WTC11 (cell line): ENCODE results near the gene INCENP. TPM values are rescaled to one million over a fixed set of nuclear protein-coding genes. Genes with fewer than 3 reads are reported as not detected.

Source experiments
- ATAC-seq: fragments of 200-7000 bp; cut with Tn5 transposase; 2 replicates; pipeline ENCODE4 v1.10.0; 2021; ENCODE audit warnings: mild to moderate bottlenecking, moderate library complexity
- CTCF ChIA-PET: fragments of 300-600 bp; sonication (Branson Sonifier 250); formaldehyde crosslinking; loops from one replicate; lab custom pipeline; 2021; ENCODE audit warnings: antibody characterized with exemption; lab: Charles Lee
- POLR2A ChIA-PET: fragments of 350-600 bp; sonication (Branson Sonifier 250); formaldehyde crosslinking; loops from one replicate; lab custom pipeline; 2021; ENCODE audit warnings: antibody characterized with exemption; lab: Charles Lee
- DNase-seq: peaks from one replicate; pipeline ENCODE4 v3.0.0; 2021; ENCODE audit warnings: low spot score
- H3K27ac Mint-ChIP-seq: 2 replicates; pipeline ENCODE4 v1.8.0; 2021; ENCODE audit warnings: mixed read lengths
- H3K27me3 Mint-ChIP-seq: 2 replicates; pipeline ENCODE4 v1.8.0; 2021; ENCODE audit warnings: low read depth, mild to moderate bottlenecking, moderate library complexity, mixed read lengths
- H3K36me3 Mint-ChIP-seq: 2 replicates; pipeline ENCODE4 v1.8.0; 2021; ENCODE audit warnings: mixed read lengths
- H3K4me1 Mint-ChIP-seq: 2 replicates; pipeline ENCODE4 v1.8.0; 2022; ENCODE audit warnings: mixed read lengths
- H3K4me3 Mint-ChIP-seq: 2 replicates; pipeline ENCODE4 v1.8.0; 2021; ENCODE audit warnings: mild to moderate bottlenecking, moderate library complexity, mixed read lengths
- H3K9me3 Mint-ChIP-seq: 2 replicates; pipeline ENCODE4 v1.8.0; 2021; ENCODE audit warnings: mixed read lengths
- ATF1 ChIP-seq: sonication (generic); formaldehyde crosslinking; IDR thresholded peaks from 2 replicates; pipeline ENCODE4 v1.8.1; 2023; ENCODE audit warnings: mild to moderate bottlenecking, moderate library complexity, missing genetic modification reagents
- CBFB ChIP-seq: sonication (generic); formaldehyde crosslinking; IDR thresholded peaks from 2 replicates; pipeline ENCODE4 v1.8.1; 2022; ENCODE audit warnings: mild to moderate bottlenecking, low read depth, missing genetic modification reagents
- CDX4 ChIP-seq: fragments of 250-450 bp; sonication (Bioruptor Pico); IDR thresholded peaks from 2 replicates; pipeline ENCODE4 v1.9.0; 2021; ENCODE audit warnings: moderate library complexity, mild to moderate bottlenecking, inconsistent platforms, borderline replicate concordance
- CREM ChIP-seq: sonication (generic); formaldehyde crosslinking; IDR thresholded peaks from 2 replicates; pipeline ENCODE4 v1.8.1; 2022; ENCODE audit warnings: mild to moderate bottlenecking, missing genetic modification reagents, moderate library complexity
- E2F4 ChIP-seq: sonication (generic); formaldehyde crosslinking; IDR thresholded peaks from 2 replicates; pipeline ENCODE4 v1.8.1; 2022; ENCODE audit warnings: low read depth, mild to moderate bottlenecking, moderate library complexity, missing genetic modification reagents, borderline replicate concordance
- ELF4 ChIP-seq: sonication (generic); formaldehyde crosslinking; IDR thresholded peaks from 2 replicates; pipeline ENCODE4 v1.8.1; 2022; ENCODE audit warnings: low read depth, mild to moderate bottlenecking, moderate library complexity, missing genetic modification reagents
- ERG ChIP-seq: fragments of 250-450 bp; sonication (Bioruptor Pico); IDR thresholded peaks from 2 replicates; pipeline ENCODE4 v1.8.0; 2021; ENCODE audit warnings: mild to moderate bottlenecking
- GRHL2 ChIP-seq: fragments of 250-450 bp; sonication (Bioruptor Pico); IDR thresholded peaks from 2 replicates; pipeline ENCODE4 v1.8.0; 2022; ENCODE audit warnings: mild to moderate bottlenecking, moderate library complexity; ENCODE audit not compliant: insufficient replicate concordance, severe bottlenecking
- IRF1 ChIP-seq: sonication (generic); formaldehyde crosslinking; IDR thresholded peaks from 2 replicates; pipeline ENCODE4 v1.8.0; 2023; ENCODE audit warnings: missing genetic modification reagents
- KAT7 ChIP-seq: sonication (generic); formaldehyde crosslinking; IDR thresholded peaks from 2 replicates; pipeline ENCODE4 v1.8.1; 2023; ENCODE audit warnings: missing genetic modification reagents, mild to moderate bottlenecking, borderline replicate concordance
- PREB ChIP-seq: sonication (generic); formaldehyde crosslinking; IDR thresholded peaks from 2 replicates; pipeline ENCODE4 v1.8.1; 2022; ENCODE audit warnings: mild to moderate bottlenecking, missing genetic modification reagents, moderate library complexity, borderline replicate concordance
- ZBTB43 ChIP-seq: sonication (generic); formaldehyde crosslinking; IDR thresholded peaks from 2 replicates; pipeline ENCODE4 v1.8.1; 2023; ENCODE audit warnings: mild to moderate bottlenecking, missing genetic modification reagents
- ZNF121 ChIP-seq: sonication (generic); formaldehyde crosslinking; IDR thresholded peaks from 2 replicates; pipeline ENCODE4 v1.8.0; 2023; ENCODE audit warnings: missing genetic modification reagents
- ZNF317 ChIP-seq: sonication (generic); formaldehyde crosslinking; IDR thresholded peaks from 2 replicates; pipeline ENCODE4 v1.8.1; 2023; ENCODE audit warnings: low read depth, mild to moderate bottlenecking, moderate library complexity, missing genetic modification reagents, borderline replicate concordance
- ZNF396 ChIP-seq: fragments of 250-450 bp; sonication (Bioruptor Pico); IDR thresholded peaks from 2 replicates; pipeline ENCODE4 v1.8.0; 2021; ENCODE audit warnings: mild to moderate bottlenecking, moderate library complexity, borderline replicate concordance
- ZNF532 ChIP-seq: fragments of 250-450 bp; sonication (Bioruptor Pico); IDR thresholded peaks from 2 replicates; pipeline ENCODE4 v1.9.0; 2021; ENCODE audit warnings: mild to moderate bottlenecking, borderline replicate concordance
- total RNA-seq: library from RNA; stranded (reverse); gene quantifications from 3 replicates; pipeline ENCODE4 v1.2.3, GENCODE V29; 2021

Gene INCENP
- total RNA-seq, 1 experiment from 2014 or later = 158 TPM

GRCh38 chr11:62153087-62153395 lies 29.2 kb downstream of the INCENP start:
- ATAC-seq = no peak
- DNase-seq = no peak
- Mint-ChIP-seq H3K9me3 (peaks cover 3% of the 10 kb centered on the region; the same call in 1 of the 2 replicates), H3K27ac (no peak overlapping the region), H3K4me1 (no peaks in the 10 kb centered on the region), H3K27me3 (peaks cover under 1% of the 10 kb centered on the region), H3K4me3 (no peak overlapping the region), H3K36me3 (peaks cover 52% of the 10 kb centered on the region)
- POLR2A ChIA-PET = no interaction called here
- CTCF ChIA-PET = interaction anchor here (0.6 kb wide), 1 partner anchor 194 kb away, joined by 4 read pairs; no protein-coding TSS in a partner anchor
- TF ChIP-seq ZBTB43 (CRISPR knock-in tag) (no peak), ATF1 (CRISPR knock-in tag) (no peak), ELF4 (no peak), ZNF532 (no peak), GRHL2 (no peak), IRF1 (CRISPR knock-in tag) (no peak), CDX4 (no peak), CREM (CRISPR knock-in tag) (no peak), CBFB (CRISPR knock-in tag) (no peak), ZNF317 (no peak)

GRCh38 chr11:62153617-62154016 lies 29.8 kb downstream of the INCENP start:
- no peaks in the 10 kb centered on the region for H3K4me1 Mint-ChIP-seq
- H3K36me3 Mint-ChIP-seq = peaks cover 49% of the 10 kb centered on the region
- no peak for DNase-seq
- ATAC-seq = no peak
- ChIA-PET POLR2A (no interaction called here), CTCF (interaction anchor here (0.6 kb wide), 1 partner anchor 193 kb away, joined by 4 read pairs; no protein-coding TSS in a partner anchor)
- peaks cover 3% of the 10 kb centered on the region; the same call in 1 of the 2 replicates for H3K9me3 Mint-ChIP-seq
- peaks cover 4% of the 10 kb centered on the region for H3K27me3 Mint-ChIP-seq
- no peak overlapping the region for H3K27ac Mint-ChIP-seq
- no peak overlapping the region for H3K4me3 Mint-ChIP-seq
- no peak for TF ChIP-seq E2F4 (CRISPR knock-in tag)
- peak; percentile 74 for TF ChIP-seq ZNF121 (CRISPR knock-in tag)
- no peak for TF ChIP-seq ERG (CRISPR knock-in tag)
- TF ChIP-seq PREB = no peak
- no peak for TF ChIP-seq KAT7 (CRISPR knock-in tag)
- TF ChIP-seq ZNF396 (CRISPR knock-in tag) = no peak
